ENCODE data around the gene BCL2A1.

The BCL2A1 gene

DNA sequence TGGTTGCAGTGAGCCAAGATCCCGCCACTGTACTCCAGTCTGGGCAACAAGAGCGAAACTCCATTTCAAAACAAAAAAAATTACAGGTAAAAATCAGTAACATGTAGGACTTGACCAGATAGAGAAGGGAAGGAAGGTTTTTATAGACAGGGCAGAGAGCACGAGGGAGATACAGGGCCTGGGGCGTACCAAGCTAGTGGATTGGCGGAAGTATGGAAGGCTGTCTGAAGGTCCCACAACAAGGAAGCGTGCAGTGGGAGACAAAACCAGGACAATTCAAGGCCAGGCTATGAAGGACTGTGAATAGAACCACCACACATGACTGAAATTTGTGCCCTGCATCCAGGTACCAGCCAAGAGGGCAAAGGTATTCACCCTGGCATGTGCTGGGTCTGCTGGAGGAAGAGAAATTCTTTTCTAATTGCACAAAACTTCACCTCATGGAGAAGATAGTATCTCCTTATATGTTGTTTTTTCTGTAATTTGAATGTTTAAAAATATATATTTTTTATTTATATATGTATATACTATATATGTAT lies 33.0 kb upstream of the BCL2A1 start:
- no peak overlapping the region for H3K4me3 ChIP-seq (ENCODE audit: low read depth, low read length)
- TF ChIP-seq MYC (IDR thresholded peaks at IDR 0.05; ENCODE audit: low read depth, low read length) (no peak), POLR2A (IDR thresholded peaks at IDR 0.05; ENCODE audit: extremely low read depth, insufficient read length) (no peak)
- TF ChIP-seq, protein P1, sequence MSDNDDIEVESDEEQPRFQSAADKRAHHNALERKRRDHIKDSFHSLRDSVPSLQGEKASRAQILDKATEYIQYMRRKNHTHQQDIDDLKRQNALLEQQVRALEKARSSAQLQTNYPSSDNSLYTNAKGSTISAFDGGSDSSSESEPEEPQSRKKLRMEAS (IDR thresholded peaks at IDR 0.05; ENCODE audit: low read depth, low read length) = no peak
- TF ChIP-seq, protein P2, sequence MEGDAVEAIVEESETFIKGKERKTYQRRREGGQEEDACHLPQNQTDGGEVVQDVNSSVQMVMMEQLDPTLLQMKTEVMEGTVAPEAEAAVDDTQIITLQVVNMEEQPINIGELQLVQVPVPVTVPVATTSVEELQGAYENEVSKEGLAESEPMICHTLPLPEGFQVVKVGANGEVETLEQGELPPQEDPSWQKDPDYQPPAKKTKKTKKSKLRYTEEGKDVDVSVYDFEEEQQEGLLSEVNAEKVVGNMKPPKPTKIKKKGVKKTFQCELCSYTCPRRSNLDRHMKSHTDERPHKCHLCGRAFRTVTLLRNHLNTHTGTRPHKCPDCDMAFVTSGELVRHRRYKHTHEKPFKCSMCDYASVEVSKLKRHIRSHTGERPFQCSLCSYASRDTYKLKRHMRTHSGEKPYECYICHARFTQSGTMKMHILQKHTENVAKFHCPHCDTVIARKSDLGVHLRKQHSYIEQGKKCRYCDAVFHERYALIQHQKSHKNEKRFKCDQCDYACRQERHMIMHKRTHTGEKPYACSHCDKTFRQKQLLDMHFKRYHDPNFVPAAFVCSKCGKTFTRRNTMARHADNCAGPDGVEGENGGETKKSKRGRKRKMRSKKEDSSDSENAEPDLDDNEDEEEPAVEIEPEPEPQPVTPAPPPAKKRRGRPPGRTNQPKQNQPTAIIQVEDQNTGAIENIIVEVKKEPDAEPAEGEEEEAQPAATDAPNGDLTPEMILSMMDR (IDR thresholded peaks at IDR 0.05; ENCODE audit: low read depth, low read length) = no peak
- DNase-seq (ENCODE audit: low read depth) = no peak

DNA sequence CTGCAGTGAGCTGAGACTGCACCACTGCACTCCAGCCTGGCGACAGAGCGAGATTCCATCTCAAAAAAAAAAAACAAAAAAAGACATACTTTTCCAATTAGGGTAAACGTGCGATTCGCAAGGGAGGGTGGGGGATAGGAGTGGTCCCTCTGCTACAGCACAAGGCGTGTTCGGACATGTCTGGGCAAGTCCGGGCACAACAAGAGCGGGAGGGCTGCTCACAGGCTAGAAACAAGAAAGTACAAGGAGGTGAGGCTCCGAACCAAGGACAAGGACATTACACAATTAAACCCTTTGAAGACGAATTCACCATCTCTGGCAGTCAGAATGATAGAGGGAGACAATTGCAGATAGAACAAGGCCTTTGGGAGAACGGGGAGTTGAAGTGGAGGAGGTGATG lies 32.2 kb upstream of the BCL2A1 start:
- H3K4me3 ChIP-seq (ENCODE audit: low read depth, low read length) = no peak overlapping the region
- no peak for DNase-seq (ENCODE audit: low read depth)
- TF ChIP-seq MYC (IDR thresholded peaks at IDR 0.05; ENCODE audit: low read depth, low read length) = no peak
- TF ChIP-seq, protein P1 (IDR thresholded peaks at IDR 0.05; ENCODE audit: low read depth, low read length) = no peak
- no peak for TF ChIP-seq POLR2A (IDR thresholded peaks at IDR 0.05; ENCODE audit: extremely low read depth, insufficient read length)
- TF ChIP-seq, protein P2 (IDR thresholded peaks at IDR 0.05; ENCODE audit: low read depth, low read length) = no peak

DNA sequence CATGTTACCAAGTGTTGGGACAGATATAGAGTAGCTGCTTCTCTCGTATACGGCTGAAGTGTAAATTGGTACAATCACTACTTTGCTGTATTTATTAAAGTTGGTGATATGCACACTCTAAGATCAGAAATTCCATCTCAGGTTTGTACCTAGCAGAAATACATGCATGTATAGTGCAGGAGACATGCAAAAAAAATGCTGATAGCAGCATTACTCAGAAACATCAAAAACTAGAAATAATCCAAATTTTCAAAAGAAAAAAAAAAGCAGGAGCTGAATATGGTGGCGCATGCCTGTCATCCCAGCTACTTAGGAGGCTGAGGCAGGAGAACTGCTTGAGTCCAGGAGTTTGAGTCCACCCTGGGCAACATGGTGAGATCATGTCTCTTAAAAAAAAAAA lies 31.3 kb upstream of the BCL2A1 start:
- no peak overlapping the region for H3K4me3 ChIP-seq (ENCODE audit: low read depth, low read length)
- no peak for DNase-seq (ENCODE audit: low read depth)
- TF ChIP-seq POLR2A (IDR thresholded peaks at IDR 0.05; ENCODE audit: extremely low read depth, insufficient read length) (no peak), MYC (IDR thresholded peaks at IDR 0.05; ENCODE audit: low read depth, low read length) (no peak)
- TF ChIP-seq, protein P2 (IDR thresholded peaks at IDR 0.05; ENCODE audit: low read depth, low read length) = no peak
- TF ChIP-seq, protein P1 (IDR thresholded peaks at IDR 0.05; ENCODE audit: low read depth, low read length) = no peak

DNA sequence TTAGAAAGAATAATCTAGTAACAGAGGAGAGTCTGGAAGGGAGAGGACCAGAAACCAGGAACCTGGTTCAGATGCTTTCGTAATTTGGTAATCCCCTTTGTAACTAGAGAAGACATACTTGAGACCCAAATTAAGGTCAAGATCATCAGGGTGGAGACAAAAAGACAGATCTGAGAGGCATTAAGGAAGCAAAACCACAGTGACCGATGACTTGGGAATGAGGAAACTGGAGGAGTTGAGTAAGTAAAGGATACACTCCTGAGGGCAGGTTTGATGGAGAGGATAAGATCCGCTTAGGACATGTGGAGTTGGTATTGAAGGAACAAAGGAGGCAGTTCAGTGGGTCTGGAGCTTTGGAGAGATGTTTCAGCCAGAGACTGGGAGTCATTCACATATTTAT lies 23.6 kb upstream of the BCL2A1 start:
- H3K4me3 ChIP-seq (ENCODE audit: low read depth, low read length) = no peak overlapping the region
- TF ChIP-seq, protein P1 (IDR thresholded peaks at IDR 0.05; ENCODE audit: low read depth, low read length) = no peak
- TF ChIP-seq, protein P2 (IDR thresholded peaks at IDR 0.05; ENCODE audit: low read depth, low read length) = no peak
- TF ChIP-seq MYC (IDR thresholded peaks at IDR 0.05; ENCODE audit: low read depth, low read length) (no peak), POLR2A (IDR thresholded peaks at IDR 0.05; ENCODE audit: extremely low read depth, insufficient read length) (no peak)
- no peak for DNase-seq (ENCODE audit: low read depth)

DNA sequence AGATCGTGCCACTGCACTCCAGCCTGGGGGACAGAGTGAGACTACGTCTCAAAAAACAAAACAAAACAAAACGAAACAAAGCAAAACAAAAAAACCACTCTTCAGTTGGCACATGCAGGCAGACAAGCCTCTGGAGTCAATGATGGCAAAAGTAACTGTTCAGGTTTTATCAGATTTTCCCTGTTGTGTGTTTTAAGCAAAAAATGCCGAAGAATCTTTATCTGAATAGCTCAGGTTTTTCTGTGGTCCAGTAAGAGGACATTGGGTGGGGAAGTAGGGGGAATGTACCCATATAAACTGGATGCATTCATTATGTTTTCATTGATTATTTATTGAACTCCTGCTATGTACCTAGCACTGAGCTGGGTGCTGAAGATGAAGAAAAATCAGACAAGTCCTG lies 20.8 kb upstream of the BCL2A1 start:
- TF ChIP-seq, protein P1 (IDR thresholded peaks at IDR 0.05; ENCODE audit: low read depth, low read length) = no peak
- TF ChIP-seq, protein P2 (IDR thresholded peaks at IDR 0.05; ENCODE audit: low read depth, low read length) = no peak
- TF ChIP-seq MYC (IDR thresholded peaks at IDR 0.05; ENCODE audit: low read depth, low read length) = no peak
- TF ChIP-seq POLR2A (IDR thresholded peaks at IDR 0.05; ENCODE audit: extremely low read depth, insufficient read length) = no peak
- H3K4me3 ChIP-seq (ENCODE audit: low read depth, low read length) = no peak overlapping the region
- DNase-seq (ENCODE audit: low read depth) = no peak

Data from NB4 (cell line).